ENCODE data around the gene CDC42BPB.

CDC42BPB gene

DNA sequence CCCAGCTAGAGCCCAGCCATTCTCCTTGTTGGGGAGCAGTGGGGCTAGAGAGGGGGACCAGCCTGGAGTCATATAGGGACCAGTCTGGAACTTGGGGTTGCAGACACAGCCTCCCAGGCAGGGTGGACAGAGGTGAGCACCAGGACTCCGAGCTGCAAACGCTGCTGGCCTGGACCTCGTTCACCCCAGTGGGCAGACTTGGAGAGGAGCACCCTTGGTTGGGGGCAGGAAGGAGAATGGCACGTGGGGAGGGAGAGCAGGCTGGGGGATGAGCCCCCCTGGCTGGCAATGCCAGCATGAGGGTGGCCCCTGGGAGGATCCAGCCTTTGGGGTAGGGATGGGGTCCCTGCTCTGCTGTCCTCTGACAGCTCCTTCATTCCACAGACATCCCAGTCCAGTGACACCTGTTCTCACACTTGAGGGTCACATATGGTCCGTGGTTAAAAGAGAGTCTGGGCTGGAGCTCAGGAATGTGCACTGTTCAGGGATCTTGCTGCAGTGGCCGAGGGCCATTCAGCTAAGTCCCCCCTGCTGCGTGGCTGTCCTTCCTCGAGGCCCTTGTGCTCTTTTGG, 29.5 kb upstream of the CDC42BPB start:
- TF ChIP-seq, protein P1, sequence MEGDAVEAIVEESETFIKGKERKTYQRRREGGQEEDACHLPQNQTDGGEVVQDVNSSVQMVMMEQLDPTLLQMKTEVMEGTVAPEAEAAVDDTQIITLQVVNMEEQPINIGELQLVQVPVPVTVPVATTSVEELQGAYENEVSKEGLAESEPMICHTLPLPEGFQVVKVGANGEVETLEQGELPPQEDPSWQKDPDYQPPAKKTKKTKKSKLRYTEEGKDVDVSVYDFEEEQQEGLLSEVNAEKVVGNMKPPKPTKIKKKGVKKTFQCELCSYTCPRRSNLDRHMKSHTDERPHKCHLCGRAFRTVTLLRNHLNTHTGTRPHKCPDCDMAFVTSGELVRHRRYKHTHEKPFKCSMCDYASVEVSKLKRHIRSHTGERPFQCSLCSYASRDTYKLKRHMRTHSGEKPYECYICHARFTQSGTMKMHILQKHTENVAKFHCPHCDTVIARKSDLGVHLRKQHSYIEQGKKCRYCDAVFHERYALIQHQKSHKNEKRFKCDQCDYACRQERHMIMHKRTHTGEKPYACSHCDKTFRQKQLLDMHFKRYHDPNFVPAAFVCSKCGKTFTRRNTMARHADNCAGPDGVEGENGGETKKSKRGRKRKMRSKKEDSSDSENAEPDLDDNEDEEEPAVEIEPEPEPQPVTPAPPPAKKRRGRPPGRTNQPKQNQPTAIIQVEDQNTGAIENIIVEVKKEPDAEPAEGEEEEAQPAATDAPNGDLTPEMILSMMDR (IDR thresholded peaks at IDR 0.05; ENCODE audit: control insufficient read depth, extremely low read depth, insufficient read depth) = no peak
- DNase-seq (ENCODE audit: low read depth) = no peak
- H3K4me3 ChIP-seq (ENCODE audit: low read depth, low read length) = no peak overlapping the region

DNA sequence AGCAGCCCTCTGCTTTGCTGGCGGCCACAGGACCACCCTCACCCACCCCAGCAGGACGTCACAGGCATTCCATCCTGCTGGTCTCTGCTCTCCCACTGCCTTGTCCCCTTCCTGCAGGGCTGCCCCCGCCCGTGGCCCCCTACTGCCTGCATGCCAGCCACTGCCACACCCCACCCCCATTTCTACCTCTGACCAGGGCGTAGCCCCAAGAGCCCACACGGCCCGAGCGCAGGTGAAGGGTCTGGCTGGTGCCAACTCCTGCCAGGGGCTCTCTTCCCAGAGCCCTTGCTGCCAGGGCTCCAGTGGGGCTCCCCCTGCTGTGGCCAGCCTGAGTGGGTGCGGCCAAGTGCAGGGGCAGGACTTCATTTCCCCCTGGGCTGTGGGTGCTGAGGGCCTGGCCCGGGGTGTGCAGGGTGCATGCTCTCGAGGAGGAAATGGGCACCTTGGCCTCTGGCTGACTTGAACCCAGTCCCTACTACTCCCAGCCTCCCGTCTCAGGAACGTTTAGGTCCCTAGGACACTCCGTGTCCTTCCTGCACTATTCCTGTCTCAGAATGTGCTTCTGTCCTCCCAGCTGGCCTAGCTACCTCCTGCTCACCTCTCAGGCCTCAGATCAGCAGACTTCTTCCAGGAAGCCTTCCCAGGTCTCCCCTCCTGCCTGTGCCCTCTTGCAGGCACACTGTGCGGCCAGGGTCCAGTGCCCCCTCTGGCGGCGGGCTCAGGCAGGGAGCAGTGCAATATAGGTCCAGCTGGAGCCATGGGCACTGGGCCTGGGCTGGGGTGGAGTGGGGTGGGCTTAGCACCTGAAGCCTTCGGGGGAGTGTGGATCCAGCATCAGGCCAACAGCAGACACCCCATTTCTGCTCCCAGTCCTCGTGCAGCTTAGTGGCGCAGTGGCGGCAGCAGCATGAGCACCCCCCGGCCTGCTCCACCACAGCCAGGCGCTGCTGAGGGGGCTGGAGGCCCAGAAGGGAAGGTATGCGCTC, 28.1 kb upstream of the CDC42BPB start:
- H3K4me3 ChIP-seq (ENCODE audit: low read depth, low read length) = no peak overlapping the region
- TF ChIP-seq, protein P1 (IDR thresholded peaks at IDR 0.05; ENCODE audit: control insufficient read depth, extremely low read depth, insufficient read depth) = peak; percentile 47
- DNase-seq (ENCODE audit: low read depth) = no peak

DNA sequence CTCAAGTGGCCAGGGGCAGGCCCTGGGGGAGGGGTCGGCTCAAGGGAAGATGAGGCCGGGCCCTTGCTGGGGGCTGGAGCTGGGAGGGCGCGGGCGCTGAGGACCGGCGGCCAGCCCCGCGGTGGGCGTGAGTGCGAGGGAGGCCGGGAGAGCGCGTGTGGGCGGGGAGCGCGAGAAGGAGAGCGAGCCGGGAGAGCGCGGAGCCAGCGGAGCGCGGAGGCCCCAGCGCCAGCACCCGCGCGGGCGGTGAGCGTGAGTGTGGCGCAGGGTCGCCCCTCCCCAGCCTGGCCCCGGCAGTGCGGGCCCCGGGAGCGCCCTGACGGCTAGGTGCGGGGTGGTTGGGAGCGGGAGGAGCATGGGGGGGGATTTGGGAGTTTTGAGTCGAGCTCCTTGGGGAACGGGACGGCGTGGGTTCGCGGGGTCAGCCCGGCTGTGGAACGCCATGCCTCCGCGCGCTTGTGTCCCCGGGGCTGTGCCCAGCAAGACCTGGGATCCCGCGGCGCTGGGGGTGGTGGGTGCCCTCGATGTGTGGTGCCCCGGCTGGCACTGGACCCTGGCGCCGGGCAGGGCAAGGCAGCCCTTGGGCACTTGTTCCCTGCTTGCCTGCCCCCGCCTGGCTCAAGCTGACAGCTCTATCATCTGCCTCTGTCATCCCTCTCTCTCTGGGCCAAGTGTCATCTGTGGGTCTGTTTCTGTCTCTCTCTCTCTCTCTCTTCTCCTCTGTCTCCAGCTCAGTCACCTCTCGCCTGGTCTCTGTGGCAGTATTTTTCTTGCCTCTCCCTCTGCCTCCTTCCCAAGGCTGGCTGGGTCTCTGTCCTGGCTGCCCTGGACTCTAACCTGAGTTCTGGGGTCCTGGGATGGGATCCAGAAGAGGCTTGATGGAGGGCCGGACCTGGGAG, 26.9 kb upstream of the CDC42BPB start, which contains the start of gene LBHD2:
Gene LBHD2, plus strand, starts transcription at position 190 of the 899 bp plus-strand sequence. CDS start 1,803 bp downstream, outside the sequence.
- H3K4me3 ChIP-seq (ENCODE audit: low read depth, low read length) = no peak within 1 kb of the TSS
- TF ChIP-seq, protein P1 (IDR thresholded peaks at IDR 0.05; ENCODE audit: control insufficient read depth, extremely low read depth, insufficient read depth) = no peak
- no peak for DNase-seq (ENCODE audit: low read depth)

DNA sequence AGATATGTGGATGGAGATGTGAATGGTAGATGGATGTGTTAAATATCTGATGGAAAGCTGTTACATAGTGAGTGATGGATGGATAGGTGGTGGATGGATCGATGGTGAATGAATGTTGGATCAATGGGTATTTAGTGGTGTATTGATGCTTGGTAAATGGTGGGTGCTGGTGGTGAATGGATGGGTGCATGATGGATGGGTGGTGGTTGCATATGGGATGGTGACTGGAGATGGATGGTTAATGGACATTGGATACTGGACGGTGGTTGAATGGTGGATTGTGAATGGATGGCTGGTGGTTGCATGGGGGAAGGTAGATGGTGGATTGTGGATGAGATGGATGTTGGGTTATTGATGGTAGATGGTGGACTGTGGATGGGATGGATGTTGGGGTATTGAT, 24.6 kb upstream of the CDC42BPB start:
- no peak overlapping the region for H3K4me3 ChIP-seq (ENCODE audit: low read depth, low read length)
- no peak for DNase-seq (ENCODE audit: low read depth)
- TF ChIP-seq, protein P1 (IDR thresholded peaks at IDR 0.05; ENCODE audit: control insufficient read depth, extremely low read depth, insufficient read depth) = no peak

DNA sequence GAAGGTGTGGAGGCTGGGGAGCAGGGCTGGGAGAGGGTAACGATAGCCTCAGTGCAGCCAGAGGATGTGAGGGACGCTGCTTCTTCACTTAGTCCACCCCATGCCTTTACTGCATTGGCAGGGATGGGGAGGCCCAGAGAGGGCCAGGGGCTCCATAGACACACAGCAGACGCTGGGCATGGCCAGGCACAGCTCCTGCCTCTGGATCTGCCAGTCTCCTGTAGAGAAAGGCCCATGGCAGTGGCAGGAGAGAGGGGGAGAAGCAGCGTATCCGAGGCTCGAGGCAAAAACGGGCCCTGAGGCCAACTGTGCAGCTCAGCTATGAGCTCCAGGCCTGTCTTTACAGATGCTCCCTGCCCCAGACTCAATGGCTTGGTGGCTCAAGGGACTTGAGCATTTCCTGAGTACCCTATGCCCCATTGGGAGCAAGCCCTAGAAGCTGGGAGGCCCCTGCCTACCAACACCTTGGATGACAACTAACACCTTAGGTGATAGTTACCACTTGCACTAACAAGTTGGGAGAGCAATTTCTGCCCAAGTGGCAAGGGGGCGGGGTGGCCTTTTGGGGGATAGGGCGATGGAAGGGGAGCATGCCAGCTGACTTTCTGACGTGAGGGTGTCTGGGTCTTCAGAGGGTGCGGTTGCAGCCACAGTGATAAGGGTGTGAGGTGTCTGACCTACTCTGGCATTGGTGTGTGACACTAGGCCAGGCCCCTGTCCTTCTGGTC, 21.7 kb upstream of the CDC42BPB start:
- TF ChIP-seq, protein P1 (IDR thresholded peaks at IDR 0.05; ENCODE audit: control insufficient read depth, extremely low read depth, insufficient read depth) = no peak
- H3K4me3 ChIP-seq (ENCODE audit: low read depth, low read length) = no peak overlapping the region
- DNase-seq (ENCODE audit: low read depth) = no peak

DNA sequence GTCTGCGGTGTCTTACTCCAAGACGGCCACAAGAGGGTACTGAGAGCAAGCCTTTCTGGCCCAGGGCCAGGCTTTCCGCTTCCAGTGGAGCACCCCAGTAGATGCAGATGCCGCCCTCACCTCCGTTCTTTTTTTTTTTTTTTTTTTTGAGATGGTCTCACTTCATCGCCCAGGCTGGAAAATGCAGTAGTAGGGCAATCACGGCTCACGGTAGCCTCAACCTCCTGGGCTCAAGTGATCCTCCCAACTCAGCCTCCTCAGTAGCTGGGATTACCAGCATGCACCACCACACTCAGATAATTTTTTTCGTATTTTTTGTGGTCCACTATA, 21.0 kb upstream of the CDC42BPB start:
- H3K4me3 ChIP-seq (ENCODE audit: low read depth, low read length) = no peak overlapping the region
- TF ChIP-seq, protein P1 (IDR thresholded peaks at IDR 0.05; ENCODE audit: control insufficient read depth, extremely low read depth, insufficient read depth) = peak; percentile 74
- DNase-seq (ENCODE audit: low read depth) = peak; percentile 47

All from LNCaP clone FGC (cell line).